Left ventricle myocardium superior (tissue), 1 donor: Measurements from ENCODE around the gene KRT7. TPM values are rescaled to one million over a fixed set of nuclear protein-coding genes. Genes with fewer than 3 reads are reported as not detected.

Experiments used
- ATAC-seq: fragments of 200-7000 bp; cut with Tn5 transposase; one replicate; pipeline ENCODE4 v1.9.1; 2020; ENCODE audit warnings: mild to moderate bottlenecking, moderate library complexity
- DNase-seq: peaks from one replicate; pipeline ENCODE4 v3.0.0-alpha.2; 2020
- intact Hi-C: fragments of 100-400 bp; cut with micrococcal nuclease; formaldehyde crosslinking; loops from one replicate; pipeline ENCODE4 v1.11.0; 2022
- total RNA-seq: library from RNA; stranded (reverse); fragmentation: NEBNext Ultra II Directional; extraction: Animal tissue kit (Norgen Biotek cat#: 25700); gene quantifications from one replicate; pipeline ENCODE4 v1.2.1, GENCODE V29; 2021
- donor health status: DM: no; HTN: yes; CAD: no; lungs with severe emphysema.

KRT7 gene
- total RNA-seq, 1 donor from 2014 or later, result 0.69 TPM

GRCh38 chr12:52198454-52199215, 34.4 kb upstream of the KRT7 start:
- peak; percentile 10 for ATAC-seq
- intact Hi-C loops, result no loop called here

GRCh38 chr12:52199294-52199919, 33.6 kb upstream of the KRT7 start:
- intact Hi-C loops, result no loop called here
- peak; percentile 84 for ATAC-seq
- peak; percentile 81 for DNase-seq

More at GRCh38 chr12:52198454-52199215, 34.4 kb upstream of the KRT7 start:
- DNase-seq, result peak; percentile 56

GRCh38 chr12:52200086-52200780, 32.8 kb upstream of the KRT7 start:
- DNase-seq (peak; percentile 24), ATAC-seq (no peak)
- intact Hi-C loops, result no loop called here

- ATAC-seq (no peak), DNase-seq (no peak)
- intact Hi-C loops, result no loop called here
Observed at GRCh38 chr12:52200781-52201450, 32.1 kb upstream of the KRT7 start.

- no peak for DNase-seq
- ATAC-seq, result no peak
- intact Hi-C loops, result no loop called here
Observed at GRCh38 chr12:52201451-52201839, 31.6 kb upstream of the KRT7 start.

GRCh38 chr12:52202361-52203078, 30.5 kb upstream of the KRT7 start:
- intact Hi-C loops, result no loop called here
- ATAC-seq (no peak), DNase-seq (no peak)

GRCh38 chr12:52203079-52203921, 29.7 kb upstream of the KRT7 start:
- intact Hi-C loops, result no loop called here
- DNase-seq (peak; percentile 52), ATAC-seq (peak; percentile 8)

GRCh38 chr12:52204095-52204930, 28.7 kb upstream of the KRT7 start:
- DNase-seq (no peak), ATAC-seq (no peak)
- intact Hi-C loops, result no loop called here

GRCh38 chr12:52204931-52205505, 28.0 kb upstream of the KRT7 start:
- DNase-seq (no peak), ATAC-seq (no peak)
- intact Hi-C loops, result no loop called here

- no peak for ATAC-seq
- intact Hi-C loops, result no loop called here
- DNase-seq, result no peak
Observed at GRCh38 chr12:52205612-52206303, 27.3 kb upstream of the KRT7 start.

GRCh38 chr12:52206304-52207040, 26.6 kb upstream of the KRT7 start:
- intact Hi-C loops, result no loop called here
- DNase-seq (no peak), ATAC-seq (no peak)

- no peak for DNase-seq
- no peak for ATAC-seq
- intact Hi-C loops, result no loop called here
Observed at GRCh38 chr12:52207106-52207505, 25.9 kb upstream of the KRT7 start.

GRCh38 chr12:52207895-52208294, 25.1 kb upstream of the KRT7 start:
- ATAC-seq (peak; percentile 92), DNase-seq (peak; percentile 78)
- intact Hi-C loops, result no loop called here

- intact Hi-C loops, result no loop called here
- DNase-seq (no peak), ATAC-seq (no peak)
Observed at GRCh38 chr12:52208424-52209165, 24.4 kb upstream of the KRT7 start.

GRCh38 chr12:52209321-52209720, 23.7 kb upstream of the KRT7 start:
- ATAC-seq, result no peak
- intact Hi-C loops, result no loop called here
- no peak for DNase-seq
